Measurements from ENCODE around the gene TCN1. TPM values are rescaled to one million over a fixed set of nuclear protein-coding genes. Genes with fewer than 3 reads are reported as not detected.

TCN1 gene
- total RNA-seq, 1 experiment from 2014 or later: 1.7 TPM

DNA sequence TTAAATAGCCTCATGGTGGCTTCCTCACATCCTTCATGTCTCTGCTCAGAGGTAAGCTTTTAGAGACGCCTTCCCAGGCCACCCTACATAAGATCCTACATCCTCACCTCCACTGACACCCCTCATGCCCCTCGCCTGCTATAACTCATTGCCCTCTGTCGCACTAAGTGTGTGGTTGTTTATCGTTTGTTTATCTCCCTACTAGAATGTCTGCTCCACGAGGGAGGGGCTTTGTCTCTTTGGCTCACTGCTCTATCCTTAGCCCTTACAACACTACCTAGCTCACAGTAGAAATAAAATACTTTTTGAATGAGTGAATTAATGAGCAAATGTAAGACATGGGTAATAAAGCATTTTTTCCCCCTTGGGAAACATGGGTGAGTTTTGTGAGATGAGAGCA is 19.7 kb downstream of the TCN1 start:
- TF ChIP-seq TCF7L2 (IDR thresholded peaks at IDR 0.05; ENCODE audit: borderline replicate concordance, extremely low read depth, insufficient read depth, insufficient read length) (no peak), SIN3A (IDR thresholded peaks at IDR 0.05; ENCODE audit: low read depth) (no peak), EGR1 (IDR thresholded peaks at IDR 0.05; ENCODE audit: low read depth) (no peak), JUND (IDR thresholded peaks at IDR 0.05) (no peak), ZBTB33 (IDR thresholded peaks at IDR 0.05; ENCODE audit: extremely low read depth, insufficient replicate concordance, low read length) (no peak), ELF1 (IDR thresholded peaks at IDR 0.05; ENCODE audit: borderline replicate concordance, low read depth) (no peak), ZNF274 (IDR thresholded peaks at IDR 0.05; ENCODE audit: low read depth, low read length) (no peak), SP1 (IDR thresholded peaks at IDR 0.05; ENCODE audit: low read depth) (no peak), EZH2 (IDR thresholded peaks at IDR 0.05) (no peak), EZH2phosphoT487 (IDR thresholded peaks at IDR 0.05; ENCODE audit: borderline replicate concordance) (no peak), ATF3 (IDR thresholded peaks at IDR 0.05) (no peak), YY1 (IDR thresholded peaks at IDR 0.05; ENCODE audit: extremely low read depth, insufficient replicate concordance, low read depth, low read length) (no peak), CEBPB (IDR thresholded peaks at IDR 0.05; ENCODE audit: low read depth) (no peak), ZFX (IDR thresholded peaks at IDR 0.05) (no peak), POLR2A (IDR thresholded peaks at IDR 0.05; ENCODE audit: borderline replicate concordance, extremely low read depth, insufficient read depth, insufficient read length) (no peak), FOSL1 (IDR thresholded peaks at IDR 0.05; ENCODE audit: low read depth) (no peak)
- TF ChIP-seq, protein P1, sequence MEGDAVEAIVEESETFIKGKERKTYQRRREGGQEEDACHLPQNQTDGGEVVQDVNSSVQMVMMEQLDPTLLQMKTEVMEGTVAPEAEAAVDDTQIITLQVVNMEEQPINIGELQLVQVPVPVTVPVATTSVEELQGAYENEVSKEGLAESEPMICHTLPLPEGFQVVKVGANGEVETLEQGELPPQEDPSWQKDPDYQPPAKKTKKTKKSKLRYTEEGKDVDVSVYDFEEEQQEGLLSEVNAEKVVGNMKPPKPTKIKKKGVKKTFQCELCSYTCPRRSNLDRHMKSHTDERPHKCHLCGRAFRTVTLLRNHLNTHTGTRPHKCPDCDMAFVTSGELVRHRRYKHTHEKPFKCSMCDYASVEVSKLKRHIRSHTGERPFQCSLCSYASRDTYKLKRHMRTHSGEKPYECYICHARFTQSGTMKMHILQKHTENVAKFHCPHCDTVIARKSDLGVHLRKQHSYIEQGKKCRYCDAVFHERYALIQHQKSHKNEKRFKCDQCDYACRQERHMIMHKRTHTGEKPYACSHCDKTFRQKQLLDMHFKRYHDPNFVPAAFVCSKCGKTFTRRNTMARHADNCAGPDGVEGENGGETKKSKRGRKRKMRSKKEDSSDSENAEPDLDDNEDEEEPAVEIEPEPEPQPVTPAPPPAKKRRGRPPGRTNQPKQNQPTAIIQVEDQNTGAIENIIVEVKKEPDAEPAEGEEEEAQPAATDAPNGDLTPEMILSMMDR (IDR thresholded peaks at IDR 0.05 in 2 of 3, conservative IDR thresholded peaks at IDR 0.05 in 1 of 3; ENCODE audit: borderline replicate concordance in 1 of 3, insufficient read depth in 1 of 3, low read depth in 2 of 3, low read length in 2 of 3): no peak
- no peaks in the 10 kb centered on the region for H3K9me2 ChIP-seq (ENCODE audit: insufficient read depth)
- BruUV-seq (replicated peaks): no TSS peak
- H3K27ac ChIP-seq (ENCODE audit: low read depth, low read length): no peak overlapping the region
- no peak overlapping the region for H3K4me2 ChIP-seq (ENCODE audit: low read length)
- no peak for ATAC-seq
- no peaks in the 10 kb centered on the region for H3K36me3 ChIP-seq (ENCODE audit: control insufficient read depth in 1 of 2, insufficient read depth in 2 of 2, low read length in 2 of 2)
- no peaks in the 10 kb centered on the region for H4K20me1 ChIP-seq (ENCODE audit: insufficient read depth)
- no peak for DNase-seq (ENCODE audit: low read depth, low spot score)
- H3K4me3 ChIP-seq (replicated peaks in 1 of 2; ENCODE audit: low read depth in 1 of 2, low read length in 2 of 2): no peak overlapping the region
- no peak overlapping the region for H3K9ac ChIP-seq (ENCODE audit: low read length)
- H2AFZ ChIP-seq (ENCODE audit: low read depth, low read length, poor library complexity, severe bottlenecking): no peak overlapping the region
- ChIA-PET CTCF (interaction anchor here (1.3 kb wide), 1 partner anchor 72 kb away, joined by 4 read pairs; no protein-coding TSS in a partner anchor), POLR2A (no interaction called here), RAD21 (ENCODE audit: low non-redundant PET in 1 of 2, low total read pairs in 2 of 2, uncharacterized antibody in 2 of 2, unreplicated experiment in 2 of 2) (no interaction called here)
- no peaks in the 10 kb centered on the region for H3K27me3 ChIP-seq (ENCODE audit: insufficient read depth, low read length)
- no peaks in the 10 kb centered on the region for H3K9me3 ChIP-seq (ENCODE audit: control insufficient read depth in 1 of 2, insufficient read depth in 1 of 2, low read depth in 1 of 2, low read length in 2 of 2)
- intact Hi-C loops (cut with micrococcal nuclease): no loop called here
- H3K4me1 ChIP-seq (ENCODE audit: control insufficient read depth in 1 of 2, insufficient read depth in 2 of 2, low read length in 2 of 2): no peaks in the 10 kb centered on the region
- H3K79me2 ChIP-seq (ENCODE audit: insufficient read depth, low read length): no peaks in the 10 kb centered on the region
